GM10248 (cell line): Measurements from ENCODE around the gene ST3GAL2.

Source experiments
- CTCF ChIA-PET: fragments of 300-600 bp; sonication (Branson Sonifier 250); formaldehyde crosslinking; extraction: SDS; loops from one replicate; lab custom pipeline; 2021; ENCODE audit warnings: antibody characterized with exemption; lab: Yijun Ruan, JAX
- POLR2A ChIA-PET: fragments of 350-650 bp; sonication (Branson Sonifier 250); formaldehyde crosslinking; extraction: SDS; loops from one replicate; lab custom pipeline; 2020; ENCODE audit warnings: antibody characterized with exemption; lab: Yijun Ruan, JAX
- DNase-seq: peaks from one replicate; pipeline ENCODE4 v3.0.0; 2012; ENCODE audit errors: extremely low spot score
- TF ChIP-seq, protein P1 (sequence below): IDR thresholded peaks from 2 replicates; pipeline ENCODE4 v1.5.1; 2012; ENCODE audit warnings: mild to moderate bottlenecking, low read depth; ENCODE audit errors: extremely low read depth, missing control alignments, control extremely low read depth

Gene ST3GAL2

DNA sequence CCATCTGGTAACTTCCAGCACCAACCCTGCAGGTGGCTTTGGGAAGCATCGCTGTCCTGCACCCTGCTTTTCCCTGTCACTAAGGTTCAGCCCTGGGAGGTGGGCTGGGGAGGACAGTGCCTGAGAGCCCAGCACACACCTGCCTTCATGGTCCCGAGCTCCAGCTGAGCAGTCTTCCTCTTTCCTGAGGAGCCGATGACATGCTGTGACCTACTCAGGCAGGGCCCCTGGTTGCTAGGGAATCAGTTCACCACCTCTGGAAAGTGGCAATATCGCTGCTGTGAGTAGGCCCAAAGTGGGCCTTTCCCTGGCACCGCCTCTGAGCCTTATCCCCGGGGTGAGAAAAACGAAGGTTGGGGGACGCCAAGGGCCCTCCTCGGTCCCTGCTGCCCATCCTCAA is 17.9 kb downstream of the ST3GAL2 start:
- DNase-seq: no peak
- TF ChIP-seq, protein P1, sequence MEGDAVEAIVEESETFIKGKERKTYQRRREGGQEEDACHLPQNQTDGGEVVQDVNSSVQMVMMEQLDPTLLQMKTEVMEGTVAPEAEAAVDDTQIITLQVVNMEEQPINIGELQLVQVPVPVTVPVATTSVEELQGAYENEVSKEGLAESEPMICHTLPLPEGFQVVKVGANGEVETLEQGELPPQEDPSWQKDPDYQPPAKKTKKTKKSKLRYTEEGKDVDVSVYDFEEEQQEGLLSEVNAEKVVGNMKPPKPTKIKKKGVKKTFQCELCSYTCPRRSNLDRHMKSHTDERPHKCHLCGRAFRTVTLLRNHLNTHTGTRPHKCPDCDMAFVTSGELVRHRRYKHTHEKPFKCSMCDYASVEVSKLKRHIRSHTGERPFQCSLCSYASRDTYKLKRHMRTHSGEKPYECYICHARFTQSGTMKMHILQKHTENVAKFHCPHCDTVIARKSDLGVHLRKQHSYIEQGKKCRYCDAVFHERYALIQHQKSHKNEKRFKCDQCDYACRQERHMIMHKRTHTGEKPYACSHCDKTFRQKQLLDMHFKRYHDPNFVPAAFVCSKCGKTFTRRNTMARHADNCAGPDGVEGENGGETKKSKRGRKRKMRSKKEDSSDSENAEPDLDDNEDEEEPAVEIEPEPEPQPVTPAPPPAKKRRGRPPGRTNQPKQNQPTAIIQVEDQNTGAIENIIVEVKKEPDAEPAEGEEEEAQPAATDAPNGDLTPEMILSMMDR: no peak
- CTCF ChIA-PET: interaction anchor here (1.5 to 2.7 kb wide), 2 partner anchors 13 to 40 kb away, joined by 3 to 9 read pairs; no protein-coding TSS in a partner anchor
- POLR2A ChIA-PET: no interaction called here

DNA sequence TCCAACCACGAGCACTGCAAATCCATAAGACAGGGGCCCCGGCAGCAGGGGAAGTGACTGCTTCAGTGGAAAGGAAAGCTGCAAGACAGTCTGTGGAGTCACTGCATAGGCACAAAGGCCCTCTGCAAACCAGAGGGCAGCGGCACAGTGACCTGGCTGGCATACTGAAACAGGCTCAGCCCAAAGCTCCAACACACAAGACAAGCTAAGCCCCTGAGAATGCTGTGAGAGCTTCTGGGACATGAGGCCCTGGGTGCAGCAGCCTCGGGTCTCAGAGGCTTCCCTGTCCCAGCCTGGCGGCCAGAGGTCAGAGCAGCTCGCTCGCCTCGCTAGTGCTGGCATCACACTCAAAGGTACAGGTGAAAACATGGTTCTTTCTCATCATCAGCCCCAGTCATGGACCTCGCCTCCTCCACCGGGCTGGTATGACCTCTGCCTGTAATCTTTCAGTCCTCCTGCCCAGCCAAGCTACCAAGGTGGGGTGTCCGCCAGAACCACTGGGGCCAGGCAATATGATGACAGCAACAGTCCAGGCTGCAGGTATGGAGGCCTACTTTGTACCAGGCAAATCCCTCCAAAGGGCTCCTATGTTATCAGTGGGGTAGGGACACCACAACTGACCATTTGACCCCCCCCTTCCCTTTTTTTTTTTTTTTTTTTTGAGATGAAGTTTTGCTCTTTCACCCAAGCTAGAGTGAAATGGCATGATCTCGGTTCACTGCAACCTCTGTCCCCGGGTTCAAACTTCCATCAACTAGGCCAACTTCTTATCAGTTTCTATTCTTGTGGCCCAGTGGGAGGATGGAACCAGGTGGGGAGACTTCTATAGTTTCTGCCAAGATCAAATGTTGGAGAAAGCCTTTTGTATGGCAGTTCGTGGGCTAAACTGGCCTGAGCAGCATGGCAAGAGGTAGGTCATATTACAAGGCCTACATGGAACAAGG is 19.2 kb downstream of the ST3GAL2 start:
- CTCF ChIA-PET: interaction anchor here (0.6 to 3.7 kb wide), 5 partner anchors 11 to 73 kb away, joined by 3 to 17 read pairs (median 3); no protein-coding TSS in a partner anchor
- no peak for DNase-seq
- POLR2A ChIA-PET: interaction anchor here (0.5 to 1.5 kb wide), 3 partner anchors 8 to 39 kb away, joined by 3 to 4 read pairs (median 3); no protein-coding TSS in a partner anchor
- TF ChIP-seq, protein P1: no peak

DNA sequence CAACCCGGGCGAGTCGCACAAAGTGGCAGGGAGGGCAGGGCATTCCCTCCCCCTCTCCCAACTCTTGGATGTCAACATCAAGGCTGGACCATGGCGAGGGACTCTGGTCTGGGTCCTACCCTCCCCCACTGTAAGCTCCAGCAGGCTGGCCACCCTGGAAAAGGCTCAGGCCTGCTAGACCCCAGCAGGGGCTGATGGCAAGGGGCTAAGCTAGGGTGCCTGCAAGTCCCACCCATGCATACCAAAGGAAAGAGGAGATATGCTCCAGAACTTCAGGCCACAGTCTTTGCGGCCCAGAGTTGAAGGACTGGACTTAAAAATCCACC is 19.9 kb downstream of the ST3GAL2 start:
- DNase-seq: no peak
- TF ChIP-seq, protein P1: no peak
- POLR2A ChIA-PET: no interaction called here
- CTCF ChIA-PET: interaction anchor here (0.6 to 3.7 kb wide), 6 partner anchors 10 to 74 kb away, joined by 3 to 17 read pairs (median 3); no protein-coding TSS in a partner anchor

DNA sequence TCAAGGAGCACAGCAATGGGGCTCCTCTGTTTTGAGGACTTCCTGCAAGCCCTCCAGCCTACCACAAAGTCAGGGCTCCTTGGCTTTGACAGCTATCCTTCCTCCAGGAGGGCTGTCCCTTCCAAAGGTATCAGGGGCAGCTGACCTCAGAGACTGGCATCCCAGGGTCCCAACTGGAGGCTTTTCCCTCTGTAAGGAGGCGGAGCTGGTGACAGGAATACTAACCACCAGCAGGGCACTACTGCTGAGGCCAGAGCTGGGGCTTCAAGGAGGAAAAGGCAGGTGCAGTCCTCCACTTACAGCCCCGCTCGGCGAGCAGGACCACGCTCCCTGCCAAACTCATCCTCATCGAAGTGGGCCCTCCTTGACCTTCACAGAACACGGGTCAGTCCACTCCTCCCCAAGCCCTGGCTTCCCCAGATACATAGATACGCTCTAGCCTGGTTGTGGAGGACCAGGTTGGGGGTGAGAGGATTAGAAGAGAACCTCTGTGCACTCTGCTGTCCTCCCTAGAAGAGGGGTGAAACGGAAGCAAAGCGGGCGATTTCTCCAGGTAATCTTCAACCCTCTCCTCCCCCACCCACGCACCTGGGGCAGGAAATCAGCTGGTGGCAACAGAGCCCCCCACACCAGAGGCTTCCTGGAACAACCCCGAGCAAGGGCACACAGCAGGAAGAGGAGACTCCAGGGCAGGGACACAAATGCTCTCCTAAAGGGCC is 20.5 kb downstream of the ST3GAL2 start:
- TF ChIP-seq, protein P1: no peak
- CTCF ChIA-PET: interaction anchor here (0.7 to 3.7 kb wide), 5 partner anchors 10 to 38 kb away, joined by 3 to 17 read pairs (median 3); no protein-coding TSS in a partner anchor
- POLR2A ChIA-PET: no interaction called here
- DNase-seq: no peak

DNA sequence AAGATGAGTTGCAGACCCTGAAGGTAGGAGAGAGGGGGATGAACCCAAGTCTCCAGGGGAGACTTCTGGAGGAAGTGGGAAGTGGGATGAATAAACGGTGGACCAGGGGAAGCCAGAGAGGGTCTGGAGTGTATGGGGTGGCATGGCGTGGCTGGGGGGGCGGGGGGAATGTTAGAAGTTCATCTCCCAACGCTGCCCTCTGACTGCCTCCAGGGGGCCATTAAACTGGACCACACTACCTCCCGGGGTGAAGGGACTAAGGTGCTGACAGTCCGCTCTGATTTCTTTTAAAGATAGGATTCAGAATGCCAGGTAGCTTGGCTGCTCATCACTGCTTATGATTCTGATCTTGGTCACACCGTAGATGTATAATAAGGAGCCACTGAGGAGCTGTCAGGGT is 21.2 kb downstream of the ST3GAL2 start:
- DNase-seq: no peak
- POLR2A ChIA-PET: interaction anchor here (0.5 to 1.0 kb wide), 2 partner anchors 37 to 1037 kb away, joined by 5 to 6 read pairs; no protein-coding TSS in a partner anchor
- TF ChIP-seq, protein P1: no peak
- CTCF ChIA-PET: interaction anchor here (0.7 to 3.7 kb wide), 6 partner anchors 9 to 37 kb away, joined by 3 to 17 read pairs (median 4); no protein-coding TSS in a partner anchor
